ENCODE measurements around the gene CLEC2D. TPM values are rescaled to one million over a fixed set of nuclear protein-coding genes. Genes with fewer than 3 reads are reported as not detected.

Gene CLEC2D
- total RNA-seq, 1 experiment from 2014 or later: 1.9 TPM

- no peaks in the 10 kb centered on the region for H3K4me1 ChIP-seq (ENCODE audit: control insufficient read depth in 1 of 2, insufficient read depth in 2 of 2, low read length in 2 of 2)
- CTCF ChIA-PET: interaction anchor here (1.0 to 1.8 kb wide), 4 partner anchors 14 to 25 kb away, joined by 3 to 6 read pairs (median 6); no protein-coding TSS in a partner anchor
- BruUV-seq (replicated peaks): no TSS peak
- H3K9me2 ChIP-seq (ENCODE audit: insufficient read depth): no peaks in the 10 kb centered on the region
- DNase-seq (ENCODE audit: low read depth, low spot score) (no peak), ATAC-seq (no peak)
- H4K20me1 ChIP-seq (ENCODE audit: insufficient read depth): no peaks in the 10 kb centered on the region
- no peaks in the 10 kb centered on the region for H3K79me2 ChIP-seq (ENCODE audit: insufficient read depth, low read length)
- no peak overlapping the region for H3K27ac ChIP-seq (ENCODE audit: low read depth, low read length)
- H3K36me3 ChIP-seq (ENCODE audit: control insufficient read depth in 1 of 2, insufficient read depth in 2 of 2, low read length in 2 of 2): no peaks in the 10 kb centered on the region
- no peak overlapping the region for H3K4me3 ChIP-seq (replicated peaks in 1 of 2; ENCODE audit: low read depth in 1 of 2, low read length in 2 of 2)
- no peak overlapping the region for H2AFZ ChIP-seq (ENCODE audit: low read depth, low read length, poor library complexity, severe bottlenecking)
- no peaks in the 10 kb centered on the region for H3K9me3 ChIP-seq (ENCODE audit: control insufficient read depth in 1 of 2, insufficient read depth in 1 of 2, low read depth in 1 of 2, low read length in 2 of 2)
- intact Hi-C loops (cut with micrococcal nuclease): no loop called here
- H3K4me2 ChIP-seq (ENCODE audit: low read length): no peak overlapping the region
- POLR2A ChIA-PET: no interaction called here
- TF ChIP-seq ELF1 (IDR thresholded peaks at IDR 0.05; ENCODE audit: borderline replicate concordance, low read depth) (no peak), ZNF274 (IDR thresholded peaks at IDR 0.05; ENCODE audit: low read depth, low read length) (no peak), MAX (IDR thresholded peaks at IDR 0.05) (no peak), YY1 (IDR thresholded peaks at IDR 0.05; ENCODE audit: extremely low read depth, insufficient replicate concordance, low read depth, low read length) (no peak), CBX3 (IDR thresholded peaks at IDR 0.05; ENCODE audit: low read depth) (no peak), TCF7L2 (IDR thresholded peaks at IDR 0.05; ENCODE audit: borderline replicate concordance, extremely low read depth, insufficient read depth, insufficient read length) (no peak), ATF3 (IDR thresholded peaks at IDR 0.05) (no peak), SP1 (IDR thresholded peaks at IDR 0.05; ENCODE audit: low read depth) (no peak), CEBPB (IDR thresholded peaks at IDR 0.05; ENCODE audit: low read depth) (no peak), EGR1 (IDR thresholded peaks at IDR 0.05; ENCODE audit: low read depth) (no peak), ZBTB33 (IDR thresholded peaks at IDR 0.05; ENCODE audit: extremely low read depth, insufficient replicate concordance, low read length) (no peak), POLR2AphosphoS5 (IDR thresholded peaks at IDR 0.05; ENCODE audit: low read depth, low read length) (no peak), ZFX (IDR thresholded peaks at IDR 0.05) (no peak), JUND (IDR thresholded peaks at IDR 0.05) (no peak), POLR2A (IDR thresholded peaks at IDR 0.05; ENCODE audit: borderline replicate concordance, extremely low read depth, insufficient read depth, insufficient read length) (no peak)
- RAD21 ChIA-PET (ENCODE audit: low non-redundant PET in 1 of 2, low total read pairs in 2 of 2, uncharacterized antibody in 2 of 2, unreplicated experiment in 2 of 2): no interaction called here
- H3K9ac ChIP-seq (ENCODE audit: low read length): no peak overlapping the region
- peaks cover 66% of the 10 kb centered on the region for H3K27me3 ChIP-seq (ENCODE audit: insufficient read depth, low read length)
Observed at GRCh38 chr12:9725213-9725870, 55.8 kb downstream of the CLEC2D start.
